Astrocyte of the spinal cord (primary cell): ENCODE results near the gene SMARCE1.

Experiments used
- DNase-seq: peaks from one replicate; pipeline ENCODE4 v3.0.0; 2011; ENCODE audit warnings: low read depth, low spot score
- H3K4me3 ChIP-seq: 2 replicates; pipeline ENCODE4 v1.5.1; 2011; ENCODE audit warnings: low read depth, mild to moderate bottlenecking, low read length, moderate library complexity
- CTCF ChIP-seq: IDR thresholded peaks from 2 replicates; pipeline ENCODE4 v1.5.1; 2012; ENCODE audit warnings: low read depth, mild to moderate bottlenecking, low read length, inconsistent platforms
- in situ Hi-C: cut with HindIII; loops from 2 replicates; pipeline ENCODE4 v1.10.0; 2017; ENCODE audit warnings: low sequenced_read_pairs

The SMARCE1 gene

GRCh38 chr17:40576113-40576740 is 71.4 kb downstream of the SMARCE1 start:
- H3K4me3 ChIP-seq, result no peak overlapping the region
- in situ Hi-C loops, result no loop called here
- TF ChIP-seq CTCF, result no peak
- DNase-seq, result no peak
